MM.1S (cell line): ENCODE results near the gene VTN.

Source experiments
- DNase-seq: peaks from one replicate; pipeline ENCODE4 v3.0.0-alpha.2; 2015
- H2AFZ ChIP-seq: fragments of 300-600 bp; sonication (generic); 2 replicates; pipeline ENCODE4 v1.6.0; 2016; ENCODE audit warnings: antibody characterized with exemption, low read length
- H3F3A ChIP-seq: fragments of 300-600 bp; sonication (generic); 2 replicates; pipeline ENCODE4 v1.6.1; 2016; ENCODE audit warnings: mild to moderate bottlenecking, antibody characterized with exemption, low read length, moderate library complexity, mixed read lengths; ENCODE audit not compliant: insufficient read depth
- H3K27ac ChIP-seq: fragments of 300-600 bp; sonication (generic); 2 replicates; pipeline ENCODE4 v1.5.1; 2016; ENCODE audit warnings: mild to moderate bottlenecking, low read length
- H3K27me3 ChIP-seq: fragments of 300-600 bp; sonication (generic); replicated peaks from 2 replicates; pipeline ENCODE4 v1.6.0; 2016; ENCODE audit warnings: low read length; ENCODE audit not compliant: insufficient read depth
- H3K36me3 ChIP-seq: fragments of 300-600 bp; sonication (generic); replicated peaks from 2 replicates; pipeline ENCODE4 v1.6.1; 2016; ENCODE audit warnings: mild to moderate bottlenecking, low read length, mixed read lengths; ENCODE audit not compliant: insufficient read depth
- H3K4me1 ChIP-seq: fragments of 300-600 bp; sonication (generic); 2 replicates; pipeline ENCODE4 v1.6.1; 2016; ENCODE audit warnings: low read length, mixed read lengths
- H3K4me2 ChIP-seq: fragments of 300-600 bp; sonication (generic); 2 replicates; pipeline ENCODE4 v1.6.0; 2016; ENCODE audit warnings: low read depth, low read length
- H3K4me3 ChIP-seq: fragments of 300-600 bp; sonication (generic); 2 replicates; pipeline ENCODE4 v1.5.1; 2016; ENCODE audit warnings: low read length, mixed read lengths
- H3K79me2 ChIP-seq: fragments of 300-600 bp; sonication (generic); 2 replicates; pipeline ENCODE4 v1.6.1; 2016; ENCODE audit warnings: mixed run types, low read length, mixed read lengths
- H3K9ac ChIP-seq: fragments of 300-600 bp; sonication (generic); 2 replicates; pipeline ENCODE4 v1.6.1; 2016; ENCODE audit warnings: low read length, mixed read lengths
- H3K9me2 ChIP-seq: fragments of 300-600 bp; sonication (generic); replicated peaks from 2 replicates; pipeline ENCODE4 v1.6.1; 2016; ENCODE audit warnings: mild to moderate bottlenecking, low read length, mixed read lengths; ENCODE audit not compliant: insufficient read depth
- H3K9me3 ChIP-seq: fragments of 300-600 bp; sonication (generic); replicated peaks from 2 replicates; pipeline ENCODE4 v1.6.1; 2016; ENCODE audit warnings: mild to moderate bottlenecking, low read length, mixed read lengths; ENCODE audit not compliant: insufficient read depth
- H4K20me1 ChIP-seq: fragments of 300-600 bp; sonication (generic); 2 replicates; pipeline ENCODE4 v1.6.1; 2016; ENCODE audit warnings: mild to moderate bottlenecking, low read length, moderate library complexity, mixed read lengths; ENCODE audit not compliant: insufficient read depth
- CTCF ChIP-seq: fragments of 300-600 bp; sonication (generic); IDR thresholded peaks from 2 replicates; pipeline ENCODE4 v1.5.1; 2016; ENCODE audit warnings: antibody characterized with exemption, low read length, mixed read lengths
- EZH2 ChIP-seq: fragments of 300-600 bp; sonication (generic); optimal IDR thresholded peaks from 2 replicates; pipeline ENCODE3; 2017; ENCODE audit warnings: low read depth, mild to moderate bottlenecking, antibody characterized with exemption, low read length, mixed read lengths
- EZH2phosphoT487 ChIP-seq: fragments of 300-600 bp; sonication (generic); IDR thresholded peaks from 2 replicates; pipeline ENCODE4 v1.6.1; 2018; ENCODE audit warnings: antibody characterized with exemption, low read length

VTN gene

GRCh38 chr17:28390984-28391383, 20.9 kb upstream of the VTN start:
- no peaks in the 10 kb centered on the region for H3K36me3 ChIP-seq

GRCh38 chr17:28390563-28390962, 20.5 kb upstream of the VTN start:
- Histone ChIP-seq H3K36me3 (no peaks in the 10 kb centered on the region), H3K4me3 (no peak overlapping the region), H3K4me2 (no peak overlapping the region), H3K9me2 (no peaks in the 10 kb centered on the region), H3K9ac (no peak overlapping the region), H2AFZ (no peak overlapping the region), H3K27ac (no peak overlapping the region), H3K27me3 (no peaks in the 10 kb centered on the region), H3F3A (no peaks in the 10 kb centered on the region), H3K4me1 (no peaks in the 10 kb centered on the region), H3K9me3 (no peaks in the 10 kb centered on the region), H3K79me2 (no peaks in the 10 kb centered on the region), H4K20me1 (no peaks in the 10 kb centered on the region)
- no peak for TF ChIP-seq EZH2
- no peak for DNase-seq

More at GRCh38 chr17:28390984-28391383, 20.9 kb upstream of the VTN start:
- H3K27me3 ChIP-seq: no peaks in the 10 kb centered on the region
- H3K4me2 ChIP-seq: no peak overlapping the region
- no peaks in the 10 kb centered on the region for H4K20me1 ChIP-seq
- no peaks in the 10 kb centered on the region for H3K79me2 ChIP-seq
- H3K9me2 ChIP-seq: no peaks in the 10 kb centered on the region
- no peaks in the 10 kb centered on the region for H3K4me1 ChIP-seq
- no peak overlapping the region for H3K4me3 ChIP-seq
- H3K9me3 ChIP-seq: no peaks in the 10 kb centered on the region
- TF ChIP-seq EZH2phosphoT487 (no peak), EZH2 (no peak), CTCF (no peak)
- no peaks in the 10 kb centered on the region for H3F3A ChIP-seq
- no peak overlapping the region for H2AFZ ChIP-seq
- no peak for DNase-seq
- H3K9ac ChIP-seq: no peak overlapping the region
- no peak overlapping the region for H3K27ac ChIP-seq

GRCh38 chr17:28390141-28390540, 20.0 kb upstream of the VTN start:
- no peaks in the 10 kb centered on the region for H4K20me1 ChIP-seq
- H3K4me2 ChIP-seq: no peak overlapping the region
- no peaks in the 10 kb centered on the region for H3F3A ChIP-seq
- H2AFZ ChIP-seq: no peak overlapping the region
- H3K79me2 ChIP-seq: no peaks in the 10 kb centered on the region
- no peaks in the 10 kb centered on the region for H3K27me3 ChIP-seq
- H3K9ac ChIP-seq: no peak overlapping the region
- DNase-seq: no peak
- H3K9me2 ChIP-seq: no peaks in the 10 kb centered on the region
- H3K4me1 ChIP-seq: no peaks in the 10 kb centered on the region
- no peaks in the 10 kb centered on the region for H3K36me3 ChIP-seq
- no peak overlapping the region for H3K4me3 ChIP-seq
- H3K9me3 ChIP-seq: no peaks in the 10 kb centered on the region
- H3K27ac ChIP-seq: no peak overlapping the region
- TF ChIP-seq EZH2phosphoT487 (no peak), CTCF (no peak), EZH2 (no peak)

GRCh38 chr17:28388106-28388505, 18.0 kb upstream of the VTN start:
- H3K36me3 ChIP-seq: no peaks in the 10 kb centered on the region
- no peaks in the 10 kb centered on the region for H3F3A ChIP-seq
- no peaks in the 10 kb centered on the region for H3K4me1 ChIP-seq
- H2AFZ ChIP-seq: no peak overlapping the region
- TF ChIP-seq EZH2 (no peak), EZH2phosphoT487 (no peak), CTCF (no peak)
- H4K20me1 ChIP-seq: no peaks in the 10 kb centered on the region
- H3K27ac ChIP-seq: no peak overlapping the region
- DNase-seq: no peak
- no peaks in the 10 kb centered on the region for H3K27me3 ChIP-seq
- H3K4me2 ChIP-seq: no peak overlapping the region
- no peaks in the 10 kb centered on the region for H3K9me2 ChIP-seq
- H3K9me3 ChIP-seq: no peaks in the 10 kb centered on the region
- no peak overlapping the region for H3K9ac ChIP-seq
- no peaks in the 10 kb centered on the region for H3K79me2 ChIP-seq
- no peak overlapping the region for H3K4me3 ChIP-seq
